Retina (tissue), 1 donor: ENCODE results near the gene TBL1X.
"Not testable (repeated sequence)": the region's sequence is repeated elsewhere in the genome, so short reads cannot be mapped to it uniquely, and the experiment has no call there.

Experiments
- DNase-seq: peaks from one replicate; pipeline ENCODE4 v3.0.0-alpha.2; 2016

Gene TBL1X

DNA sequence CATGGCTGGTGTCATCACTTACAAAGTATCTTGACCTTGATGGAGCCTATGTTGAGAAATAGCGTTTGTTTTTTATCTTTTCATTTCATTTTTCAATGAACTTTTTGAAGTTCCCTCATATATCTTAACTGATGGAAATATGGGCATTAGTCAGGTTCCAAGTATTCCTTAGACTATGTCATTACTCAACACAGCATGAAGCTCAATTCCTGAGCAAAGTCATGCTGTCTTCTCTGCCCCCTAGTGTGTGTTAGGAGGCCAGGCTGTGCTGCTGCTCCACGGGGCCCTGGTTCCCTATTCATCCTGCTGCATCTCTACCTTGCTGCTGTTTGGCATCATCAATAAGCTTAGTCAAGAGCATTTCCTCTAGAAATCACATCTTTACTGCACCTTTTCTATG, 259.9 kb downstream of the TBL1X start:
- no peak for DNase-seq

- DNase-seq = no peak
These were observed 263.4 kb downstream of the TBL1X start for GRCh38 chrX:9728261-9728660.

DNA sequence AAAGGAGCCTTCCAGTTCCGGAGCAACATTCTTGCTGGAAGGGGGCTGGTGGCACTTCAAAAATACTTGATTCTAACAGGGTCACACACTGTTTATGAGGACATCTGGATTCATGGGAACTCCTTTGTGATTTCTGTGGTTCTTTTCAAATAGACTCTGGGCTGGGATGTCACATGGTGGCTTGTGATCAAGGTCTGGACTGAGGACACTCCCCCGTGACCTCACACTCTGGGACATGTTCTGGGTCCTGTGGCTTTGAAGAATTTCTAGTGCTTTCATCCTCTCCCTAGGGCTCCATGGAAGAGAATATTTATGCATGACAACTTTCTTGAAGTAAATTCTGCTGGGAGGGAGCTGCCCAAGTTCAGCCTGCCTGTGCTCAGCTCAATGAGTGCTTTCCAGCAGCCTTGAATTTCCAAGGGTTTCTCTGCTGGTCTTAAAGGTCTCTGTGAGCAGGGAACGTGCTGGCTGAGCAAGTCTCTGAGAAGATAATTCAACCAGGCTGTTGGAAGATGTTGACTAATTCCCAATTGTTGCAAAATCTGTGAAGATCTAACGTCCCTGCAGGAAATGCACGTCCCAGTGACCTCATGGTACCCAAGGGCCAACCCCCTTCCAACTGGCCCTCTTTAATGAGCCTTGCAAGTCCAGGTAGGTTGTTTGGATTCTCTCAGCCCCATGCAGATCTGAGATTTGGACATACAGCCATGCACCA, 264.5 kb downstream of the TBL1X start:
- no peak for DNase-seq

DNA sequence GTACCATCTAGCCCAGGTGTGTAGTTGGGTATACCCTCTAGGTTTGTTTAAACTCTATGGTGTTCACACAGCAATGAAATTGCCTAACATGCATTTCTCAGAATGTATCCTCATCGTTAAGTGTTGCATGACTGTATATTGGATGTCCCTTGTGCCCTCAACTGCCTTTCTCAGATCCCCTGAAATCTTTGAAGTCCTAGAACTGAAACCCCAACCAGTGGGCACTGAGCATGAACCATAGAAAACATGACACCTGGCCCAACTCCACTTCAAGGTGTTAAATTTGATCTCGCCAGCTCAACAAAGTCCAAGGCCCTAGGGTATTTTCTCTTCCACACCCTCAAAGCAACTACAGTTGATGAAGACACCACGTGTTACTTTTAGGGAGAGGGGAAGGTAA, 265.2 kb downstream of the TBL1X start:
- DNase-seq = no peak

DNA sequence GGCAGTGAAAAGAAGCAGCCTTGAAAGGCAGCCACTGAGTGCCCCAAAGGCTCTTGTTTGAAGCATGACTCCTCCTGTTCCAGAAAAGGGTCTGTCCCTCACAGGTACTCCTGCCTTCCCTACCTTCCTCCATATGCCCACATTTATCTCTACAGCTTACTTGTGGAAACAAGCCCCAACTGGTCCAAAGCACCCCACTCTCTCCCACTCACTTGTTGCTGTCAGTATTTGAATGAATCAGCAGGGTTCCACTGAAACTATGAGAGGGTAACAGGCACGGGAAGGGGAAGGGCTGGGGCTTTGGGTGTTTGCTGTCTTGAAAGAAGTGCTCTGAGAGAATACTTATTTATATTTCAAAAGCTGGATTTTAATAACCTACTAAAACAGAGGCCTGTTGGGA, 265.9 kb downstream of the TBL1X start:
- no peak for DNase-seq

DNA sequence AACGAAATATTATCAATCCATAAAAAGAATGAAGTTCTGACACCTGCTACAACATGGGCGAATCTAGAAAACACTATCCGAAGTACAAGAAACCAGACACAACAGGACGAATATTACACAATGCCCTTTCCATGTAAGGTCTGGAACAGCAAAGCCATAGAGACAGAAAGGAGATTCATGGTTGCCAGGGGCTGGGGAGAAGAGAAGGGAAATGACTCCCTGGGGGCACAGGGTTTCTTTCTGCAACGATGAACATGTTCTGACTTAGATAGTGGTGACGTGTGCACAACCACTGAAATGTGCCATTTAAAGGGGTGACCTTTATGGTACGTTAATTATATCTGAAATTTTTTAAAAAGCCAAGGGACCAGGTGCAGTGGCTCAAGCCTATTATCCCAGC, 272.5 kb downstream of the TBL1X start:
- DNase-seq = no peak

DNA sequence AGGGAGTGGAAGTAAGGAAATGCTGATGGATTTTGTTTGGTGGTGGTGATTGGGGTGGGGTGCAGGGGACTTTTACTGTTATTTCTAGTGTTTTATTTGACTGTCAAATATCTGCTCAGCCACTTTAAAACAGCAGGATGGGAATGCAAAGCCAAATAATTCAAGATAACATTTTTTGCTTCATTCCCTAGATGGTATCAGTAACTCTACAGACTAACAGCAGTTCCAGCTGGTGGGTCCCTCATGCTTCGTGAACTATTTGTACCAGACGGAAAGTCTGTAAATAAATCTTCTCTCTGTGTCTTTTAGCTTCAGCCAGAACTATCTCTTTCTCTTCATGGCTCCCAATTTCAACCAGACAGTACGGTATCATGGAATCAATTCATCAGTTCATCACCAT, 273.3 kb downstream of the TBL1X start:
- DNase-seq = no peak

DNA sequence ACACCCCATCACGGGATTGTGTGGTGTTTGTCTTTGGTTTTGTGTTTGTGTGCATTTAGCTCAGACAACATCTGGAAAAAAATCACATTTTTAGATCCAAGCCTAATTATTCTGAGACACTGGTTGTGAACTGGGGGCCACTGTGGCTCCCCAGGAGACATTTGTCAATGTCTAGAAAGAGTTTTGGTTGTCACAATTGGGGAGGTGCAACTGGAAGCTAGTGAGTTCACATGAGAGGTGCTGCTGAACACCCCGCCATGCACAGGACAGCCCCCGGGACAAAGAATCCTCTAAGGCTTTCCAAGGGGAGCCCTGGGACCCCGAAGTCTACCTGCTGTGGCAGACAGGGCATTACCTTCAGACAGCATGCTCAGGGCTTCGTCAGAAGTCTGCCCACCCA, 274.3 kb downstream of the TBL1X start:
- DNase-seq = no peak

DNA sequence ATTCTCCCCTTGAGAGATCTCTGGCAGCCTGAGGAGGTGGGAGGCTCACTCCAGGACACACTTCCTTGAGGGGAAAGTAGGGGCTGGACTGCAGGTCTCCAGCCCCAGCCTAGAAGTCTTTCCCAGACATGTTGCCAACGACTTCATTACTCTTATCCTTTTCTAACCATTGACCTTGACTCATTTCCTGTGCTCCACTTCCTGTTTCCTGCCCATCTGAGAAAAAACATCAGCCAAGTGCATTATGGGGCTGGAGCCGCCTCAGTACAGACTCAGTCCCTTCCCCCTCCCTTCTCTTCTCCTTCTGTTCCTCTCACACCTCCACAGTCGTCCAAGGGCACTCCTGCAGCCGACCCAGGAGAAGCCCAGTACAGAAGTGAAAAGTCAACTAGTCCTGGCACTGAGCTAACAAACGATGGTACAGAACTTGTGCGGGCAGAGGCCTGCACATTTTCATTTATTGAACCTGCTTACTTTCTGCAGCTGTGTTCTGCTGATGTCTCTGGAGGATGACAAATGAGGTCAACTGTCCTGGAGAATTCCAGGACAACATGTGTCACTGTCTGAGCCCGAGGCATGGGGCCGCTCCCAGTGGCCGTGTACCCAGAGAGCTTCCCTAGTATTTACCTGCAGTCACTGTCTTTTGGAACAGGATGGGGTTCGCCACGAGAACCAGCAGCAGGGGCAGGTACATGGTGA, 280.7 kb downstream of the TBL1X start:
- no peak for DNase-seq

GRCh38 chrX:9746148-9746888, 281.5 kb downstream of the TBL1X start:
- no peak for DNase-seq

- no peak for DNase-seq
These were observed 282.8 kb downstream of the TBL1X start for GRCh38 chrX:9747644-9748043.

DNA sequence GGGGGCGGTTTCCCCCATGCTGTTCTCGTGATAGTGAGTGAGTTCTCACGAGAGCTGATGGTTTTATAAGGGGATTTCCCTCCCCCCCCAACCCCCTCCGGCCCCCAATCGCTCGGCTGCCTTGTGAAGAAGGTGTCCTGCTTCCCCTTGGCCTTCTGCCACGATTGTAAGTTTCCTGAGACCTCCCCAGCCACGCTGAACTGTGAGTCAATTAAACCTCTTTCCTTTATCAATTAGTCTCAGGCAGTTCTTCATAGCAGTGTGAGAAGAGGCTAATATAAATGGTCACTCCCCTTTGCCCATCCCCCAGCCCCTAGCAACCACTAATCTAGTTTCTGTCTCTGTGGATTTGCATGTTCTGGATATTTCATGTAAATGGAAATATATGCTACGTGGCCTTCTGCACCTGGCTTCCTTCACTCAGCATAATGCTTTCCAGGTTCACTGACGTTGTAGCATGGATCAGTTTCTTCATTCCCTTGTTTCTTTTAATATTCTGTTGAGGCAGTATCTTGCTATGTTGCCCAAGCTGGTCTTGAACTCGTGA, 284.4 kb downstream of the TBL1X start:
- no peak for DNase-seq

- DNase-seq = no peak
These were observed 292.5 kb downstream of the TBL1X start for GRCh38 chrX:9757366-9757765.

DNA sequence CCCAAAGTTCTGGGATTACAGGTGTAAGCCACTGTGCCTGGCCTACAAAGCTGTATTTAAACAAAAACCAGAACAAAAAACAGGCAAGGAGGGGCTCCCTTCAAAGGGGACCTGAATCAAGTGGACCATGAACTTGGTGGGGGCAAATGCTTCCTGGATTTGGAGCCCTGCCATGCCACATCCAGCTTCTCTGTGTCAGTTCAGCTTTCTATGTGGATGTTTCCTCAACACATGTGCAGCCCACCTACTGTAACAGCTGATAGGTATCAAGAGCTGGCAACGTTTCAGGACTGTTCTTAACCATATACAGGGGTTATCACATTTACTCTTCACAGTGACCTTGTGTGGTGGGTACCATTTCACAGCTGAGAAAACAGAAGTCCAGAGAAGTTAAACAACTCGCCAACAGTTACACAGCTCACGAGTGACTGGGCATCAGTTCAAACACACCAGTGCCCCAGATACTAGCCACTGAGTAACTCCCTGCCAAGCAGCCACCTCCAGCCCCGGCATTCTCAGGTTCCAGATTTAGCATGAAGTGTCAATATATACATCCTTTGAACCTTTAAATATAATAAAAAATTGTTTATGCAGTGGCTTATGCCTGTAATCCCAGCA, 293.3 kb downstream of the TBL1X start:
- DNase-seq = no peak

DNA sequence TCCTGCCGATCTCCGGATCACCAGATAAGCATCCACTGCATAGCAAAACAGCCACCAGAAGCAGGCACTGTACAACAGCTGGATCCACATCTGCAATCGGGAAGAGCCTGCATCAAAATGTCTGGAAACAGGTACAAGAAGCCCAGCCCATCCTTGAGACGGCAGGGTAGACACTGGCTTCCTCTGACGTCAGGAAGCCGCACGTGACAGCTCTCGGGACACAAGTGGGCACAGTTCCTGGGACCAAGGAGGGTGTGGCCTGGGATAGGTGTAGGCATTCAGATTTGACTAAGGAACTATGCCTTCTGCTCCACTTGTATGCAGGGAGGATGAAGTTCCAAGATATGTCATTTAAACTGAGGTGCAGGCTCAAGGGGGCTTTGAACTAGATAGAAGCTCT, 294.5 kb downstream of the TBL1X start:
- no peak for DNase-seq

DNA sequence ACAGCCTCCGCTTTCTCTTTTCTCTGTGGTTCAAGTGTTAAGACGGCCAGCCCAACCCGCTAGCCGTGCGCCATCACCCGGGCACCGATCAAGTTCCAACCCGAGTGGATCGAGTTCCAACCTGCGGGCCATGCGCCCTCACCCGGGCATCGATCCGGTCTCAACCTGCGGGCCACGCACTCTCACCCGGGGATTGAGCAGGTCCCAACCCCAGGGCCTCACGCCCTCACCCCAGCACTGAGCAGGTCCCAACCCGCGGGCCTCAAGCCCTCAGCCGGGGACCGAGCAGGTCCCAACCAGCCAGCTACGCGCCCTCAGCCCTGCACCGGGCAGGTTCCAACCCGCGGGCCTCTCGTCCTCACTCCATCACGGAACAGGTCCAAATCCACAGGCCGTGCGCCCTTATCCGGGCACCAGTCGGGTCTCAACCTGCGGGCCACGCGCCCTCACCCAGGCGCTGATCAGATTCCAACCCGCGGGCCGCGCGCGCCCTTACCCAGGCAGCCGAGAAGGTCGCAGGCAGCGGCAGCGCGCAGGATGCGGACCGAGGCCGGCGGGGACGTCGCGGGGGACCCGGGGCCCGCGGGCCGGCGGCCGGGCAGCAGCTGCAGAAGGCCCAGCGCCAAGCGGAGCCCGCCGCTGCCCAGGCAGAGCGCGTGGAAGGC, 300.3 kb downstream of the TBL1X start:
- peak; percentile 62 for DNase-seq

DNA sequence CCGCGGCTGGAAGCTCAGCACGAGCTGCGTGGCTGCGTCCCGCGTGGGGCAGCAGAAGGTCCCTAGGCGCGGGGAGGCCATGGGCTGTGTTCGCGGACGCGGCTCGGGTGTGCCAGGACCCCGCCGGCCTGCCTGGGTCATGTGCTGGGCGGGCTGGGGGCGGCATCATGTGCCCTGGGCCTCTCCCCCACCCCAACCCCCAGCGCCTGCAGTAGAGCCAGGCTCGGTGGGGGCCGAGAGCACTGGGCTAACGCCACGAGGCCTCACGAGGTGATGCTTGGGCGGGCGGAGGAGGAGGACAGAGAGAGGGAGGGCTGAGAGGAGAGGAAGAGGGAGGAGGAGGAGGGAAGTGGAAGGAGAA, 300.9 kb downstream of the TBL1X start, which contains the start of gene GPR143:
Gene GPR143, minus strand, starts transcription at position 111 of the 361 bp plus-strand sequence. Its CDS starts 30 bp downstream, at position 81.
- DNase-seq = peak; percentile 54

DNA sequence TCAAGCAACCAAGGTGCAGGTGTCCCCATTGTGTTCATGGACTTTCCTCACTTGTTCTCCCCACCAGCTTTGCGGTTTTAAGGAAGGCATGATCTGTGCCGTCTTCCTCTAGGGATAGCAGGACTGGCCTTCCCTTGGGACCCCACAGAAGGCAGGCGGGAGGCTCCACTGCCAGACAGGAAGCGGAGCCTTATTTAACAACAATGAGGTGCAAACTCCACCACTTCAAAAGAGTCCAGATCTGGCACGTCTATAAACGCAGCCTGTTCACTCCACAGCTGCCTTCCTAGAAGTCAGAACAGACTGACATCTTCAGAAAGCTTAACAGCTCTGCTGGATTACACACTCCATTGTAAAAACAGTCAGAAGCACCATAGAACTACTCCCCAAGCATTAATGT, 302.5 kb downstream of the TBL1X start:
- DNase-seq = no peak

DNA sequence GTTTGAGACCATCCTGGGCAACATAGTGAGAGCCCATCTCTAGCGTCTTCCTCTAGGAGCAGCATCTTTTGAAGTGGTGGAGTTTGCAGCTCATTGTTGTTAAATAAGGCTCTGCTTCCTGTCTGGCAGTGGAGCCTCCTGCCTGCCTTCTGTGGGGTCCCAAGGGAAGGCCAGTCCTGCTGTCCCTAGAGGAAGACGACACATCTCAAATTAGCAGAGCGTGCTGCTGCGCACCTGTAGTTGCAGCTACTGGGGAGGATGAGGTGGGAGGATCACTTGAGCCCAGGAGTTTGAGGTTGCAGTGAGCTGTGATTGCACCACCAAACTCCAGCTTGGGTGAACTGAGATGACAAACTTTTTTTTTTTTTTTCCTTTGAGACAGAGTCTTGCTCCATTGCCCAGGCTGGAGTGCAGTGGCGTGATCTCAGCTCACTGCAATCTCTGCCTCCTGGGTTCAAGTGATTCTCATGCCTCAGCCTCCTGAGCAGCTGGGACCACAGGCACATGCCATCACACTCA, 303.5 kb downstream of the TBL1X start:
- not testable (repeated sequence) for DNase-seq

- DNase-seq = no peak
These were observed 305.5 kb downstream of the TBL1X start for GRCh38 chrX:9770319-9770718.

DNA sequence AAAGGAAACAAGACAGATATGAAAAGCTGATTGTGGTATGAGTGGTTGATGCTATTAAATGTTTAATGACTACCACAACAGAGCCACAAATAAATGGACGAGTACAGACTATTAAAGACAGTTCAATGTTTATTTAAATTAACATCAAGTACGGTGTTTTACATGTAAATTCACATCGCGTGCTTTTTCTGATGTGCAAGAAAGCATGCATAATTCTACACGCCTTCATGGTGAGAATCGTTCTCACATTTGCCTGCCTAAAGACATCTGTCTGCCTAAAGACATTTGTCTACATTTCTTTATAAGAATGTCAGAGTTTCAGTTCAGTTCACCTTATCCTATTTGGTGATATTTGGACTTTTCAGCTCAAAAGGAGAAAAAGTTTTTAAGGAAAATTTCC, 308.1 kb downstream of the TBL1X start:
- DNase-seq = no peak

- DNase-seq = no peak
These were observed 311.1 kb downstream of the TBL1X start for GRCh38 chrX:9775930-9776329.
